Adrenal gland (tissue), 12 donors: ENCODE measurements around the gene CDH4. TPM values are rescaled to one million over a fixed set of nuclear protein-coding genes. Genes with fewer than 3 reads are reported as not detected.

Experiments used
- DNase-seq, 7 donors: peaks; one replicate each; pipeline ENCODE4 v3.0.0-alpha.2; 2019 to 2020
- H3K27ac ChIP-seq, 5 donors: fragments of 200-600 bp; sonication (generic) in 4 of 5; 1 replicate in 3 of 5; 2 replicates in 2 of 5; pipeline versions ENCODE4 v1.5.1 to v1.8.0; 2016 to 2020; ENCODE audit warnings: mild to moderate bottlenecking in 1 of 5
- H3K27me3 ChIP-seq: fragments of 200-600 bp; 2 replicates; pipeline ENCODE4 v1.8.0; 2021
- H3K36me3 ChIP-seq, 2 donors: fragments of 200-600 bp; replicated peaks in 1 of 2; 1 replicate in 1 of 2; 2 replicates in 1 of 2; pipeline versions ENCODE4 v1.5.1 to v1.8.0; 2018 to 2022
- H3K4me1 ChIP-seq, 2 donors: fragments of 200-600 bp; replicated peaks in 1 of 2; 1 replicate in 1 of 2; 2 replicates in 1 of 2; pipeline versions ENCODE4 v1.5.1 to v1.8.0; 2018 to 2021
- H3K4me3 ChIP-seq, 4 donors: fragments of 200-600 bp; sonication (generic) in 3 of 4; one replicate each; pipeline ENCODE4 v1.5.1; 2016 to 2018
- H3K9me3 ChIP-seq, 3 donors: fragments of 200-600 bp; sonication (generic) in 1 of 3; replicated peaks in 1 of 3; 1 replicate in 2 of 3; 2 replicates in 1 of 3; pipeline versions ENCODE4 v1.5.1 to v1.8.0; 2016 to 2021
- CTCF ChIP-seq, 6 experiments: fragments of 450-650 bp in 4 of 6; fragments of 200-600 bp in 2 of 6; sonication (generic) in 1 of 6; IDR thresholded peaks; 1 replicate in 5 of 6; 2 replicates in 1 of 6; pipeline versions ENCODE4 v1.5.1 to v1.8.0; 2016 to 2021; ENCODE audit warnings: antibody characterized with exemption in 6 of 6, mild to moderate bottlenecking in 2 of 6, moderate library complexity in 1 of 6
- POLR2A ChIP-seq, 2 donors: fragments of 450-650 bp; IDR thresholded peaks; one replicate each; pipeline ENCODE4 v1.6.1; 2017; ENCODE audit warnings: antibody characterized with exemption in 2 of 2, mild to moderate bottlenecking in 2 of 2, moderate library complexity in 1 of 2
- WGBS, 4 donors: extraction: QIAGEN DNeasy Blood & Tissue Kit in 2 of 4; methylation state at CpG; one replicate each; pipeline versions ENCODE4 v1.1.5 to v1.1.7; 2013 to 2017; 5-methylcytosine and 5-hydroxymethylcytosine counted together
- intact Hi-C, 2 donors: fragments of 100-400 bp; cut with DNase I; formaldehyde crosslinking; loops; one replicate each; pipeline versions ENCODE4 v1.14.1 to v1.15.0; 2022 to 2023
- polyA plus RNA-seq, 3 donors: library from polyadenylated mRNA; stranded (reverse); fragments of 200-250 nt in 2 of 3; fragments of 350-450 nt in 1 of 3; fragmentation: Illumina TruSeq in 1 of 3; extraction: RNeasy Lipid Tissue Mini Kit (QIAGEN cat#74804) in 1 of 3; gene quantifications; one replicate each; pipeline ENCODE4 v1.2.3, GENCODE V29; 2013 to 2014
- total RNA-seq, 9 donors: library from RNA; depleted of rRNA in 4 of 9; stranded (reverse); fragments of >200 nt in 4 of 9; fragments of 120-200 nt in 1 of 9; fragmentation: NEBNext Ultra II Directional in 1 of 9; extraction: Animal tissue kit (Norgen Biotek cat#: 25700) in 1 of 9; gene quantifications; one replicate each; pipeline versions ENCODE4 v1.1.0 to v1.2.4, GENCODE V29; 2013 to 2023
- donor health status: healthy with polysubstance abuse.
- donor health status: Bipolar disorder and iron deficiency.
- donor health status: DM: yes; HTN: yes; CAD: no.
- donor health status: DM: no; HTN: no; CAD: no.
- donor health status: DM: no; HTN: no; CAD: no.
- donor health status: DM: yes; HTN: yes; CAD: no.

The CDH4 gene
- total and polyA plus RNA-seq, 12 donors: 0.08 to 0.53 (median 0.20) TPM; not detected in 3

GRCh38 chr20:61931476-61932198 is 679.6 kb downstream of the CDH4 start:
- Histone ChIP-seq H3K36me3 (no peaks in the 10 kb centered on the region), H3K27me3 (no peaks in the 10 kb centered on the region), H3K4me3 (no peak overlapping the region), H3K9me3 (no peaks in the 10 kb centered on the region), H3K4me1 (no peaks in the 10 kb centered on the region), H3K27ac (no peak overlapping the region)
- WGBS, 4 donors: 86 to 93% (median 88%) methylated on average over 12 to 14 of the region's 14 CpGs
- intact Hi-C loops: no loop called here
- TF ChIP-seq CTCF (IDR thresholded peaks at IDR 0.05) (no peak), POLR2A (IDR thresholded peaks at IDR 0.05) (no peak)
- DNase-seq: peak in 1 of 7 donors; percentile 2

DNA sequence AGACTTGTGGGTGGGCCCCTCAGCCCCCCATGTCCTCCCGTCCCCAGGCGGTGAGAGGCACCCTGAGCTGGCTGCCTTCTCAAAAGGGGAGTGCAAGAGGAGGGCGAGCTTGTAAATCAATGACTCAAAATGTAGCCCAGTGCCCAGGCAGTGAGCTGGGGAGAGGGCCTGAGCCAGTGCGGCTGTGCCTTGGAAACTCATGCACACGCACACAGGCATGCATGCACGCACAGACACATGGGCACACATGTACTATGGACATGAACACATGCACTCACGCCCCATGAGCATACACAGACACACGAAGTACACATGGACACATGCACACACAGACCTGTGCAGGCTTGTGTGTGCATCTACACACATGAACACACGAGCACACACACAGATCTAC is 680.1 kb downstream of the CDH4 start:
- 79 to 90% (median 87%) methylated on average over 7 to 9 of the region's 9 CpGs for WGBS, 4 donors
- H3K9me3 ChIP-seq: no peaks in the 10 kb centered on the region
- no peaks in the 10 kb centered on the region for H3K4me1 ChIP-seq
- no peak for TF ChIP-seq CTCF (IDR thresholded peaks at IDR 0.05)
- TF ChIP-seq POLR2A (IDR thresholded peaks at IDR 0.05): no peak
- H3K27ac ChIP-seq: no peak overlapping the region
- DNase-seq: peak in 1 of 7 donors; percentile 2
- no peak overlapping the region for H3K4me3 ChIP-seq
- H3K27me3 ChIP-seq: no peaks in the 10 kb centered on the region
- H3K36me3 ChIP-seq: no peaks in the 10 kb centered on the region
- intact Hi-C loops: no loop called here

DNA sequence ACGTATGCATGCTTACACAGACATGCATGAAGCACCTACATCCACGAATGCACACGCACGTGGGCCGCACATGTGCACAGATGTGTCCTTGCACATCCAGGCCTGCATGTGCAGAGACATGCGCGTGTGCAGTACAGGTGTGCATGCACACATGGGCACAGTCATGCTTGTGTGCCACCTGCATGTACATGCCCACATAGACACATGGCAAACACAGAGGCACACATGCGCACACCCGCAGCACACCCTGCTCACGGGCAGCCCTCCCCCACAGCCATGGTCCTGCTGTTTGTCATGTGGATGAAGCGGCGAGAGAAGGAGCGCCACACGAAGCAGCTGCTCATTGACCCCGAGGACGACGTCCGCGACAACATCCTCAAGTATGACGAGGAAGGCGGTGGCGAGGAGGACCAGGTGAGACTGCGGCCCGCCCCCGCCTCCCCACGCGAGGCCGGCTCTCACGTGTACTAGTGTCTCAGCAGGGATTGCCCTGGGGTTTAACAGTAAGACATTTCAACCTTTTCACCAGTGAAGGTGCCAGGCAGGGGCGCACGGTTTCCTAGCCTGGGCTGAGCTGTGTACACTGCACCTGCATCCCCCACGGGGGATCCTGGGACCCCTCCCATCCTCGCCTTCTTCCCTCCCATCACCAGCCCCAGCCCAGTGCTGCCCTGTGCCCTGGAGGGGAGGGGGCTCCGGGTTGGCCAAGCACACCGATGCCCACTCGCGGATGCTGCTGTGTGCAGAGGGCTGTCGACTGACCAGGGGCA is 680.8 kb downstream of the CDH4 start:
- H3K36me3 ChIP-seq: no peaks in the 10 kb centered on the region
- DNase-seq: peak in 1 of 7 donors; percentile 1
- no peaks in the 10 kb centered on the region for H3K4me1 ChIP-seq
- H3K27ac ChIP-seq: no peak overlapping the region
- TF ChIP-seq POLR2A (IDR thresholded peaks at IDR 0.05) (no peak), CTCF (IDR thresholded peaks at IDR 0.05) (no peak)
- 88 to 91% (median 90%) methylated on average over 17 to 38 of the region's 38 CpGs for WGBS, 4 donors
- H3K4me3 ChIP-seq: no peak overlapping the region
- no peaks in the 10 kb centered on the region for H3K9me3 ChIP-seq
- no peaks in the 10 kb centered on the region for H3K27me3 ChIP-seq
- intact Hi-C loops: no loop called here

DNA sequence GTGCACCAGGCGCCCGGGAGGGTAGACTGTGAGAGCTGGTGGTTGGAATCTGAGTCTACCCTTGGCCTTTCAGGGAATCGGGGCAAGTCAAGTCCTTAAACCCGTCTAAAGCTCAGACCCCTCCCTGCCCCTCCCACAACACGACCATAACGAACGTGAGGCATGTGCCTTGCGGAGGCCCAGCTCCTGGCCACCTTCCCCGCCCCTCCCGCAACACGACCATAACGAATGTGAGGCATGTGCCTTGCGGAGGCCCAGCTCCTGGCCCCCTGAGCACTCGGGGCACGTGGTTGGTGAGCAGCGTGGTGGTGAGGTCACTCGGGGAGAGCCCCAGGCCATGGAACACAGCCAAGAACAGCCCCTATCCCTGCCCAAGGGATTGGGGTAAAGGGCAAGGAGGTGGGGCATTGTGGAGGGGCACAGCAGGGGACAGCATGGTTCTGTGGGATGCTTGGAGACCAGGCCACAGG is 681.5 kb downstream of the CDH4 start:
- intact Hi-C loops: no loop called here

More for the DNA sequence above, 681.5 kb downstream of the CDH4 start:
- Histone ChIP-seq H3K9me3 (no peaks in the 10 kb centered on the region), H3K27me3 (no peaks in the 10 kb centered on the region), H3K4me1 (no peaks in the 10 kb centered on the region), H3K27ac (no peak overlapping the region), H3K4me3 (no peak overlapping the region), H3K36me3 (no peaks in the 10 kb centered on the region)
- 50 to 76% (median 67%) methylated on average over 2 to 17 of the region's 17 CpGs for WGBS, 4 donors
- DNase-seq: peak in 2 of 7 donors; percentile 3
- TF ChIP-seq CTCF (IDR thresholded peaks at IDR 0.05) (no peak), POLR2A (IDR thresholded peaks at IDR 0.05) (no peak)
